Endothelial cell of umbilical vein (primary cell): Measurements from ENCODE around the gene MAL. TPM values are rescaled to one million over a fixed set of nuclear protein-coding genes. Genes with fewer than 3 reads are reported as not detected.

Experiments used
- BruUV-seq: library from RNA; stranded (reverse); fragments of 400-500 nt; replicated peaks from 2 replicates; lab custom pipeline; 2021; lab: Mats Ljungman, UMichigan
- CTCF ChIA-PET: fragments of 300-600, 350-600 bp; sonication (Branson Sonifier 250); formaldehyde crosslinking; loops from one replicate; lab custom pipeline; 2021; ENCODE audit warnings: antibody characterized with exemption, inconsistent platforms; lab: Charles Lee
- POLR2A ChIA-PET: fragments of 300-600, 350-600 bp; sonication (Branson Sonifier 250); formaldehyde crosslinking; loops from one replicate; lab custom pipeline; 2021; ENCODE audit warnings: antibody characterized with exemption, inconsistent platforms; lab: Charles Lee
- DNase-seq: peaks from one replicate; pipeline ENCODE4 v3.0.0-alpha.2; 2011; ENCODE audit warnings: low read depth, low spot score
- FAIRE-seq: peaks from 2 replicates; lab custom pipeline; 2011; peaks lifted over from hg19 to GRCh38; lab: Jason Lieb, UNC
- H2AFZ ChIP-seq: 2 replicates; pipeline ENCODE4 v1.6.0; 2012; ENCODE audit warnings: low read depth, low read length, control low read depth, inconsistent platforms
- H3K27ac ChIP-seq: 2 replicates; pipeline ENCODE4 v1.5.1; 2011; ENCODE audit warnings: low read depth, mild to moderate bottlenecking, control low read depth, low read length, moderate library complexity; ENCODE audit not compliant: insufficient read depth
- H3K27me3 ChIP-seq, 2 experiments: 2 replicates each; pipeline versions ENCODE4 v1.6.0 to v1.6.1; 2011; ENCODE audit warnings: low read length in 2 of 2, mixed read lengths in 1 of 2; ENCODE audit not compliant: control insufficient read depth in 2 of 2, insufficient read depth in 2 of 2
- H3K36me3 ChIP-seq, 2 experiments: 2 replicates in 1 of 2; 3 replicates in 1 of 2; pipeline ENCODE4 v1.5.1; 2011; ENCODE audit warnings: low read length in 2 of 2, mild to moderate bottlenecking in 1 of 2, moderate library complexity in 1 of 2; ENCODE audit not compliant: control insufficient read depth in 2 of 2, insufficient read depth in 2 of 2; ENCODE audit errors: extremely low read depth in 1 of 2
- H3K4me1 ChIP-seq: 3 replicates; pipeline ENCODE4 v1.5.1; 2011; ENCODE audit warnings: mild to moderate bottlenecking, low read length; ENCODE audit not compliant: control insufficient read depth, insufficient read depth; ENCODE audit errors: extremely low read depth
- H3K4me2 ChIP-seq: 2 replicates; pipeline ENCODE4 v1.6.1; 2011; ENCODE audit warnings: low read length, control low read depth, mixed read lengths; ENCODE audit not compliant: insufficient read depth
- H3K4me3 ChIP-seq, 3 experiments: fragments of 200-600 bp in 1 of 3; sonication (generic), shearing (Covaris generic) in 1 of 3; replicated peaks in 1 of 3; 2 replicates each; pipeline ENCODE4 v1.5.1; 2011 to 2016; ENCODE audit warnings: control low read depth in 3 of 3, low read length in 3 of 3, mild to moderate bottlenecking in 2 of 3, inconsistent platforms in 1 of 3, low read depth in 1 of 3, moderate library complexity in 1 of 3; ENCODE audit not compliant: insufficient read depth in 1 of 3
- H3K79me2 ChIP-seq: 2 replicates; pipeline ENCODE4 v1.6.0; 2012; ENCODE audit warnings: low read length, inconsistent platforms; ENCODE audit not compliant: control insufficient read depth, insufficient read depth
- H3K9ac ChIP-seq: replicated peaks from 2 replicates; pipeline ENCODE3; 2011; ENCODE audit warnings: low read length, control low read depth; ENCODE audit not compliant: insufficient read depth; ENCODE audit errors: extremely low read depth
- H3K9me1 ChIP-seq: replicated peaks from 3 replicates; pipeline ENCODE4 v1.6.0; 2011; ENCODE audit warnings: mild to moderate bottlenecking, low read length; ENCODE audit not compliant: control insufficient read depth, insufficient read depth; ENCODE audit errors: extremely low read depth
- H3K9me3 ChIP-seq: replicated peaks from 2 replicates; pipeline ENCODE4 v1.5.1; 2012; ENCODE audit warnings: low read length, inconsistent platforms; ENCODE audit not compliant: control insufficient read depth, insufficient read depth
- H4K20me1 ChIP-seq: replicated peaks from 2 replicates; pipeline ENCODE3; 2011; ENCODE audit warnings: mild to moderate bottlenecking, low read length; ENCODE audit not compliant: control insufficient read depth, insufficient read depth; ENCODE audit errors: extremely low read depth
- EZH2 ChIP-seq: IDR thresholded peaks from 2 replicates; pipeline ENCODE4 v1.6.1; 2012; ENCODE audit warnings: borderline replicate concordance, low read depth, mild to moderate bottlenecking, moderate library complexity, low read length, inconsistent platforms; ENCODE audit not compliant: severe bottlenecking
- FOS ChIP-seq: IDR thresholded peaks from 2 replicates; pipeline ENCODE4 v1.6.1; 2011; ENCODE audit warnings: mild to moderate bottlenecking, low read length, moderate library complexity, borderline replicate concordance; ENCODE audit not compliant: insufficient read depth
- GATA2 ChIP-seq: IDR thresholded peaks from 2 replicates; pipeline ENCODE4 v1.7.0; 2011; ENCODE audit warnings: low read depth, mild to moderate bottlenecking, moderate library complexity, mixed read lengths, low read length; ENCODE audit not compliant: insufficient read length, insufficient read depth
- JUN ChIP-seq: IDR thresholded peaks from 2 replicates; pipeline ENCODE4 v1.6.1; 2011; ENCODE audit warnings: borderline replicate concordance, low read depth; ENCODE audit not compliant: insufficient read length, insufficient read depth
- MYC ChIP-seq: IDR thresholded peaks from one replicate; pipeline ENCODE4 v1.6.1; 2011; ENCODE audit warnings: mild to moderate bottlenecking, low read depth, low read length
- POLR2A ChIP-seq: IDR thresholded peaks from 2 replicates; pipeline ENCODE4 v1.6.1; 2012; ENCODE audit warnings: low read depth, mild to moderate bottlenecking, control low read depth, low read length
- POLR2AphosphoS5 ChIP-seq: IDR thresholded peaks from 2 replicates; pipeline ENCODE4 v1.6.1; 2012; ENCODE audit warnings: low read depth, mild to moderate bottlenecking, control low read depth, low read length, moderate library complexity; ENCODE audit not compliant: insufficient read depth
- dilution Hi-C: fragments of 300-500 bp; cut with MboI; formaldehyde crosslinking; loops from one replicate; pipeline ENCODE4 v1.15.0; 2019; ENCODE audit warnings: low sequenced_read_pairs; ENCODE audit not compliant: extremely low pct_ligation_motif_present
- intact Hi-C: fragments of 100-400 bp; cut with micrococcal nuclease; formaldehyde crosslinking; loops from one replicate; pipeline ENCODE4 v1.10.0; 2022
- polyA plus RNA-seq, 4 experiments: library from polyadenylated mRNA; depleted of rRNA in 3 of 4; stranded (reverse) in 3 of 4; unstranded in 1 of 4; fragments of >200 nt; gene quantifications; 2 replicates each; pipeline versions ENCODE4 v1.2.1 to v1.2.3, GENCODE V29; 2011 to 2012; ENCODE audit warnings: missing spikeins in 1 of 4
- total RNA-seq: library from RNA; stranded (reverse); gene quantifications from 2 replicates; pipeline ENCODE4 v1.2.3, GENCODE V29; 2021
- TF ChIP-seq, protein P1 (sequence below): IDR thresholded peaks from 2 replicates; pipeline ENCODE4 v1.6.1; 2011; ENCODE audit not compliant: insufficient read depth, insufficient read length
- TF ChIP-seq, protein P2 (sequence below), 2 donors: IDR thresholded peaks; 1 replicate in 1 of 2; 2 replicates in 1 of 2; pipeline ENCODE4 v1.5.1; 2011; ENCODE audit warnings: low read length in 2 of 2, mild to moderate bottlenecking in 2 of 2, moderate library complexity in 2 of 2, control low read depth in 1 of 2, inconsistent platforms in 1 of 2, low read depth in 1 of 2; ENCODE audit not compliant: insufficient read depth in 1 of 2; ENCODE audit errors: extremely low read depth in 1 of 2

Gene MAL
- total and polyA plus RNA-seq, 2 donors (not counting 3 experiments of a cell fraction or from before 2014, with no cell fraction given): not detected

DNA sequence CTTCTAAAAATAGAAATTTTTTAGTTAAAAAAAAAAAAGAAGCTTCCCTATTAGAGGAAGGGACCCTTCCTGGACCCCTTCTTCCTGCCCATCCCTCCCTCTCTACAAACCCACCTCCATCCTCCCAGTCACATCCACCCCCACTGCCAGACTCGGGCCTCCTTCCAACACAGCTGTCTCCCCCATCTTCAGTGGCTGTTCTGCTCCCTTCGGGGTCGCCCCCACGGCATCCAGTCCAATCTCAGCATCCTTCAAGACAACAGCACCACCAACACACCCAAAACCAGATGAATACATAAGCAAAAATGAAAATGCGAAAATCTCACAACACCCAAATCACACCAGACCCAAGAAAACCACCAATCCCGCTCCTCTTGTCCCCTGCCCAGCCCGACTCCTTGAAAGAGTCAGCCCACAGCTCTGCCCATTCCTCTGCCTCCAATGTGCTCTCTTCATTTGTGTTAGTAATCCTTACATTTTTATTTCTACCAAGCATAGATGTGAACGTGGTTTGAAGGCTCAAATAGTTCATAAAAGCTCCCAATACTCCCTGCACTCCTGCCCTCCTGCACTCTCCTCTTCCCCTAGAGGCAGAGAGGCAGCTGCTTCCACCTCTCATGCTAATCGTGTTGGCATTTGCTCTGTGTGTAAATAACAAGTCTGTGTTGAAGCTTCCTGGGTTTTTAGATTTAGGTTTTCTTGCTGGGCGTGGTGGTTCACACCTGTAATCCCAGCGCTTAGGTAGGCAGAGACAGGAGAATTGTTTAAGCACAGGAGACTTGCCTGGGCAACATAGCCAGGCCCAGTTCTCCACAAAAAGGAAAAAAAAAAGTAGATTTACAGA lies 37.0 kb downstream of the MAL start:
- no peak overlapping the region for H3K4me2 ChIP-seq
- FAIRE-seq: no peak
- no peak for DNase-seq
- ChIA-PET CTCF (interaction anchor here (0.7 to 3.6 kb wide), 3 partner anchors 14 to 17 kb away, joined by 3 to 19 read pairs (median 13); no protein-coding TSS in a partner anchor), POLR2A (no interaction called here)
- intact Hi-C loops: no loop called here
- H3K9me3 ChIP-seq: no peaks in the 10 kb centered on the region
- no peak overlapping the region for H3K9ac ChIP-seq
- H3K27me3 ChIP-seq: no peaks in the 10 kb centered on the region
- dilution Hi-C loops: no loop called here
- TF ChIP-seq FOS: no peak
- TF ChIP-seq EZH2: no peak
- no peak for TF ChIP-seq POLR2AphosphoS5
- TF ChIP-seq POLR2A: no peak
- TF ChIP-seq MYC: no peak
- TF ChIP-seq, protein P1, sequence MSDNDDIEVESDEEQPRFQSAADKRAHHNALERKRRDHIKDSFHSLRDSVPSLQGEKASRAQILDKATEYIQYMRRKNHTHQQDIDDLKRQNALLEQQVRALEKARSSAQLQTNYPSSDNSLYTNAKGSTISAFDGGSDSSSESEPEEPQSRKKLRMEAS: no peak
- TF ChIP-seq JUN: no peak
- TF ChIP-seq, protein P2, sequence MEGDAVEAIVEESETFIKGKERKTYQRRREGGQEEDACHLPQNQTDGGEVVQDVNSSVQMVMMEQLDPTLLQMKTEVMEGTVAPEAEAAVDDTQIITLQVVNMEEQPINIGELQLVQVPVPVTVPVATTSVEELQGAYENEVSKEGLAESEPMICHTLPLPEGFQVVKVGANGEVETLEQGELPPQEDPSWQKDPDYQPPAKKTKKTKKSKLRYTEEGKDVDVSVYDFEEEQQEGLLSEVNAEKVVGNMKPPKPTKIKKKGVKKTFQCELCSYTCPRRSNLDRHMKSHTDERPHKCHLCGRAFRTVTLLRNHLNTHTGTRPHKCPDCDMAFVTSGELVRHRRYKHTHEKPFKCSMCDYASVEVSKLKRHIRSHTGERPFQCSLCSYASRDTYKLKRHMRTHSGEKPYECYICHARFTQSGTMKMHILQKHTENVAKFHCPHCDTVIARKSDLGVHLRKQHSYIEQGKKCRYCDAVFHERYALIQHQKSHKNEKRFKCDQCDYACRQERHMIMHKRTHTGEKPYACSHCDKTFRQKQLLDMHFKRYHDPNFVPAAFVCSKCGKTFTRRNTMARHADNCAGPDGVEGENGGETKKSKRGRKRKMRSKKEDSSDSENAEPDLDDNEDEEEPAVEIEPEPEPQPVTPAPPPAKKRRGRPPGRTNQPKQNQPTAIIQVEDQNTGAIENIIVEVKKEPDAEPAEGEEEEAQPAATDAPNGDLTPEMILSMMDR (IDR thresholded peaks at IDR 0.05; ENCODE audit: extremely low read depth in 1 of 2, insufficient read depth in 1 of 2, low read depth in 1 of 2, low read length in 2 of 2): no peak
- no peak for TF ChIP-seq GATA2
- no peak overlapping the region for H2AFZ ChIP-seq
- no peaks in the 10 kb centered on the region for H4K20me1 ChIP-seq
- no peaks in the 10 kb centered on the region for H3K9me1 ChIP-seq
- no peaks in the 10 kb centered on the region for H3K4me1 ChIP-seq
- no TSS peak for BruUV-seq
- no peaks in the 10 kb centered on the region for H3K36me3 ChIP-seq
- H3K4me3 ChIP-seq: no peak overlapping the region
- no peak overlapping the region for H3K27ac ChIP-seq
- H3K79me2 ChIP-seq: no peaks in the 10 kb centered on the region
